K562 (cell line): ENCODE measurements around the gene ZNF586. TPM values are rescaled to one million over a fixed set of nuclear protein-coding genes. Genes with fewer than 3 reads are reported as not detected.
A peak's percentile ranks its signal among the peaks of the same experiment; 100 is the strongest.

Experiments used
- BCL6 ChIP-seq: fragments of 250-450 bp; sonication (Bioruptor Pico); IDR thresholded peaks from 2 replicates; pipeline ENCODE4 v1.4.0; 2020
- EGR1 ChIP-seq: fragments of 450-650 bp; conservative IDR thresholded peaks from 2 replicates; pipeline ENCODE4 v1.6.1; 2017; ENCODE audit warnings: mild to moderate bottlenecking
- FOXK1 ChIP-seq: sonication (generic); formaldehyde crosslinking; IDR thresholded peaks from 2 replicates; pipeline ENCODE4 v1.8.0; 2022; ENCODE audit warnings: missing genetic modification reagents, mild to moderate bottlenecking, borderline replicate concordance
- HDAC2 ChIP-seq: fragments of 450-650 bp; IDR thresholded peaks from 2 replicates; pipeline ENCODE4 v1.6.1; 2016; ENCODE audit warnings: mild to moderate bottlenecking
- HNRNPH1 ChIP-seq: fragments of 200-400 bp; formaldehyde crosslinking; optimal IDR thresholded peaks from 2 replicates; pipeline ENCODE3; 2017; ENCODE audit warnings: low read depth, mild to moderate bottlenecking, low read length, moderate library complexity
- KDM4B ChIP-seq, 2 experiments: fragments of 450-650 bp in 1 of 2; sonication (generic) in 1 of 2; IDR thresholded peaks; 2 replicates each; pipeline ENCODE4 v1.6.1; 2016 to 2017; ENCODE audit warnings: borderline replicate concordance in 2 of 2, antibody characterized with exemption in 1 of 2, low read depth in 1 of 2, mild to moderate bottlenecking in 1 of 2
- RBFOX2 ChIP-seq: fragments of 200-400 bp; formaldehyde crosslinking; IDR thresholded peaks from 2 replicates; pipeline ENCODE4 v1.6.1; 2017; ENCODE audit warnings: low read depth, mild to moderate bottlenecking, low read length, moderate library complexity
- SPI1 ChIP-seq: IDR thresholded peaks from 2 replicates; pipeline ENCODE4 v1.6.1; 2011; ENCODE audit warnings: low read depth, low read length, control low read depth, borderline replicate concordance
- SRSF9 ChIP-seq: fragments of 200-400 bp; formaldehyde crosslinking; IDR thresholded peaks from 2 replicates; pipeline ENCODE4 v1.6.1; 2017; ENCODE audit warnings: low read depth, low read length, borderline replicate concordance
- TAF15 ChIP-seq: fragments of 200-400 bp; formaldehyde crosslinking; IDR thresholded peaks from 2 replicates; pipeline ENCODE4 v1.6.1; 2017; ENCODE audit warnings: mild to moderate bottlenecking, low read depth, low read length, moderate library complexity
- ZKSCAN1 ChIP-seq: fragments of 150-350 bp; IDR thresholded peaks from 2 replicates; pipeline ENCODE4 v1.6.1; 2016; ENCODE audit warnings: low read depth, low read length
- ZNF232 ChIP-seq: sonication (generic); formaldehyde crosslinking; IDR thresholded peaks from 2 replicates; pipeline ENCODE4 v1.8.0; 2022; ENCODE audit warnings: mild to moderate bottlenecking, missing genetic modification reagents
- ZNF764 ChIP-seq: fragments of 250-450 bp; sonication (Bioruptor Pico); IDR thresholded peaks from 2 replicates; pipeline ENCODE4 v1.4.0; 2020; ENCODE audit warnings: low read depth, mild to moderate bottlenecking, moderate library complexity
- polyA plus RNA-seq, 8 experiments: library from polyadenylated mRNA; depleted of rRNA in 4 of 8; stranded (reverse) in 5 of 8; unstranded in 3 of 8; fragments of >200 nt; fragmentation: Nextera tagmentation in 2 of 8; fragmentation: Illumina TruSeq in 1 of 8; extraction: Ambion mirVana in 2 of 8; extraction: Trizol in 1 of 8; gene quantifications; 2 replicates each; pipeline versions ENCODE4 v1.2.1 to v1.2.3, GENCODE V29; 2011 to 2014; ENCODE audit warnings: inconsistent platforms in 1 of 8, missing spikeins in 1 of 8
- total RNA-seq, 7 experiments: library from RNA; depleted of rRNA in 6 of 7; stranded (reverse); fragments of >200 nt in 6 of 7; fragmentation: Illumina TruSeq in 2 of 7; extraction: Trizol in 2 of 7; gene quantifications; 2 replicates each; pipeline versions ENCODE4 v1.2.1 to v1.2.3, GENCODE V29; 2011 to 2021; ENCODE audit warnings: low replicate concordance in 1 of 7
- TF ChIP-seq, protein P1 (sequence below): fragments of 450-650 bp; formaldehyde crosslinking; IDR thresholded peaks from 2 replicates; pipeline ENCODE4 v1.4.0; 2020; ENCODE audit warnings: mild to moderate bottlenecking
- TF ChIP-seq, protein P2 (sequence below): fragments of 250-450 bp; sonication (Bioruptor Pico); IDR thresholded peaks from 2 replicates; pipeline ENCODE4 v1.4.0; 2020
- TF ChIP-seq, protein P3 (sequence below): sonication (generic); formaldehyde crosslinking; IDR thresholded peaks from 2 replicates; pipeline ENCODE4 v1.8.1; 2022; ENCODE audit warnings: missing genetic modification reagents
- TF ChIP-seq, protein P4 (sequence below): fragments of 250-450 bp; sonication (Bioruptor Pico); IDR thresholded peaks from 2 replicates; pipeline ENCODE4 v1.5.0; 2021
- TF ChIP-seq, protein P5 (sequence below): sonication (generic); formaldehyde crosslinking; IDR thresholded peaks from 2 replicates; pipeline ENCODE4 v1.8.1; 2022; ENCODE audit warnings: missing genetic modification reagents

The ZNF586 gene
- total and polyA plus RNA-seq, 9 of the 15 experiments (the other 6 are each of a cell fraction or from before 2014, with no cell fraction given): 2.5 to 12.6 (median 8.4) TPM

DNA sequence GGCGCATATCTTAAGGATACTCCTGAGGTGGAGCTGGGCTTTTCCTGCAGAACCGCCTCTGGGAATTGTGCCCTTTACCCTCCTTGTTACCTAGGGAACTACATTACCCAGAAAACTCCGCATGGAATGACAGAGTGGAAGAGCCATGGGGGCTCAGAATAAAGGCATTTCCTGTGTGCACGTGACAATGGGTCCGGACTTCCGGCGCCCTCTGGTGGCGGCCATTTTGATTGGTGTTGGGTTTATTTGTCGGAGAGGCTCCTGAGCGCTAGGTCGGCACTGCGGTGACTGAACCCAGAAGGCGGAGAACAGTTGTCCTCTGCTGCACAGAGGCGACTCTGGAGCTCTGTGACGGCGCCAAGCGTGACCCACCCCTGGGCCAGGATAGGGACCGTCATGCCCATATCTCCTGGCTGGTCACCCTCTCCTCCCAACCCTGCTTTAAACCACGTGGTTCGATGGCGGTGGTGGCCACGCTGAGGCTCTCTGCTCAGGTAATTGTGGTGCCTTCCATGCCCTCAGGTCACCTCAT, 60.7 kb downstream of the ZNF586 start, which contains the start of gene ZNF587B (continued):
- TF ChIP-seq, protein P1, sequence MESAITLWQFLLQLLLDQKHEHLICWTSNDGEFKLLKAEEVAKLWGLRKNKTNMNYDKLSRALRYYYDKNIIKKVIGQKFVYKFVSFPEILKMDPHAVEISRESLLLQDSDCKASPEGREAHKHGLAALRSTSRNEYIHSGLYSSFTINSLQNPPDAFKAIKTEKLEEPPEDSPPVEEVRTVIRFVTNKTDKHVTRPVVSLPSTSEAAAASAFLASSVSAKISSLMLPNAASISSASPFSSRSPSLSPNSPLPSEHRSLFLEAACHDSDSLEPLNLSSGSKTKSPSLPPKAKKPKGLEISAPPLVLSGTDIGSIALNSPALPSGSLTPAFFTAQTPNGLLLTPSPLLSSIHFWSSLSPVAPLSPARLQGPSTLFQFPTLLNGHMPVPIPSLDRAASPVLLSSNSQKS: no peak
- TF ChIP-seq SPI1 (no peak), FOXK1 (no peak), ZNF232 (CRISPR knock-in tag) (no peak), BCL6 (no peak), SRSF9 (no peak), RBFOX2 (0 out of 2 replicates have a peak, but pooled peaks have one; percentile 24), TAF15 (no peak), EGR1 (no peak), ZNF764 (CRISPR knock-in tag) (no peak), KDM4B (IDR thresholded peaks at IDR 0.05; ENCODE audit: borderline replicate concordance in 2 of 2, low read depth in 1 of 2) (no peak), HNRNPH1 (no peak), ZKSCAN1 (no peak), HDAC2 (no peak)
- TF ChIP-seq, protein P2, sequence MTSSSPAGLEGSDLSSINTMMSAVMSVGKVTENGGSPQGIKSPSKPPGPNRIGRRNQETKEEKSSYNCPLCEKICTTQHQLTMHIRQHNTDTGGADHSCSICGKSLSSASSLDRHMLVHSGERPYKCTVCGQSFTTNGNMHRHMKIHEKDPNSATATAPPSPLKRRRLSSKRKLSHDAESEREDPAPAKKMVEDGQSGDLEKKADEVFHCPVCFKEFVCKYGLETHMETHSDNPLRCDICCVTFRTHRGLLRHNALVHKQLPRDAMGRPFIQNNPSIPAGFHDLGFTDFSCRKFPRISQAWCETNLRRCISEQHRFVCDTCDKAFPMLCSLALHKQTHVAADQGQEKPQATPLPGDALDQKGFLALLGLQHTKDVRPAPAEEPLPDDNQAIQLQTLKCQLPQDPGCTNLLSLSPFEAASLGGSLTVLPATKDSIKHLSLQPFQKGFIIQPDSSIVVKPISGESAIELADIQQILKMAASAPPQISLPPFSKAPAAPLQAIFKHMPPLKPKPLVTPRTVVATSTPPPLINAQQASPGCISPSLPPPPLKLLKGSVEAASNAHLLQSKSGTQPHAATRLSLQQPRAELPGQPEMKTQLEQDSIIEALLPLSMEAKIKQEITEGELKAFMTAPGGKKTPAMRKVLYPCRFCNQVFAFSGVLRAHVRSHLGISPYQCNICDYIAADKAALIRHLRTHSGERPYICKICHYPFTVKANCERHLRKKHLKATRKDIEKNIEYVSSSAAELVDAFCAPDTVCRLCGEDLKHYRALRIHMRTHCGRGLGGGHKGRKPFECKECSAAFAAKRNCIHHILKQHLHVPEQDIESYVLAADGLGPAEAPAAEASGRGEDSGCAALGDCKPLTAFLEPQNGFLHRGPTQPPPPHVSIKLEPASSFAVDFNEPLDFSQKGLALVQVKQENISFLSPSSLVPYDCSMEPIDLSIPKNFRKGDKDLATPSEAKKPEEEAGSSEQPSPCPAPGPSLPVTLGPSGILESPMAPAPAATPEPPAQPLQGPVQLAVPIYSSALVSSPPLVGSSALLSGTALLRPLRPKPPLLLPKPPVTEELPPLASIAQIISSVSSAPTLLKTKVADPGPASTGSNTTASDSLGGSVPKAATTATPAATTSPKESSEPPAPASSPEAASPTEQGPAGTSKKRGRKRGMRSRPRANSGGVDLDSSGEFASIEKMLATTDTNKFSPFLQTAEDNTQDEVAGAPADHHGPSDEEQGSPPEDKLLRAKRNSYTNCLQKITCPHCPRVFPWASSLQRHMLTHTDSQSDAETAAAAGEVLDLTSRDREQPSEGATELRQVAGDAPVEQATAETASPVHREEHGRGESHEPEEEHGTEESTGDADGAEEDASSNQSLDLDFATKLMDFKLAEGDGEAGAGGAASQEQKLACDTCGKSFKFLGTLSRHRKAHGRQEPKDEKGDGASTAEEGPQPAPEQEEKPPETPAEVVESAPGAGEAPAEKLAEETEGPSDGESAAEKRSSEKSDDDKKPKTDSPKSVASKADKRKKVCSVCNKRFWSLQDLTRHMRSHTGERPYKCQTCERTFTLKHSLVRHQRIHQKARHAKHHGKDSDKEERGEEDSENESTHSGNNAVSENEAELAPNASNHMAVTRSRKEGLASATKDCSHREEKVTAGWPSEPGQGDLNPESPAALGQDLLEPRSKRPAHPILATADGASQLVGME (CRISPR knock-in tag): no peak
- TF ChIP-seq, protein P3, sequence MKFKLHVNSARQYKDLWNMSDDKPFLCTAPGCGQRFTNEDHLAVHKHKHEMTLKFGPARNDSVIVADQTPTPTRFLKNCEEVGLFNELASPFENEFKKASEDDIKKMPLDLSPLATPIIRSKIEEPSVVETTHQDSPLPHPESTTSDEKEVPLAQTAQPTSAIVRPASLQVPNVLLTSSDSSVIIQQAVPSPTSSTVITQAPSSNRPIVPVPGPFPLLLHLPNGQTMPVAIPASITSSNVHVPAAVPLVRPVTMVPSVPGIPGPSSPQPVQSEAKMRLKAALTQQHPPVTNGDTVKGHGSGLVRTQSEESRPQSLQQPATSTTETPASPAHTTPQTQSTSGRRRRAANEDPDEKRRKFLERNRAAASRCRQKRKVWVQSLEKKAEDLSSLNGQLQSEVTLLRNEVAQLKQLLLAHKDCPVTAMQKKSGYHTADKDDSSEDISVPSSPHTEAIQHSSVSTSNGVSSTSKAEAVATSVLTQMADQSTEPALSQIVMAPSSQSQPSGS (CRISPR knock-in tag): no peak
- TF ChIP-seq, protein P4, sequence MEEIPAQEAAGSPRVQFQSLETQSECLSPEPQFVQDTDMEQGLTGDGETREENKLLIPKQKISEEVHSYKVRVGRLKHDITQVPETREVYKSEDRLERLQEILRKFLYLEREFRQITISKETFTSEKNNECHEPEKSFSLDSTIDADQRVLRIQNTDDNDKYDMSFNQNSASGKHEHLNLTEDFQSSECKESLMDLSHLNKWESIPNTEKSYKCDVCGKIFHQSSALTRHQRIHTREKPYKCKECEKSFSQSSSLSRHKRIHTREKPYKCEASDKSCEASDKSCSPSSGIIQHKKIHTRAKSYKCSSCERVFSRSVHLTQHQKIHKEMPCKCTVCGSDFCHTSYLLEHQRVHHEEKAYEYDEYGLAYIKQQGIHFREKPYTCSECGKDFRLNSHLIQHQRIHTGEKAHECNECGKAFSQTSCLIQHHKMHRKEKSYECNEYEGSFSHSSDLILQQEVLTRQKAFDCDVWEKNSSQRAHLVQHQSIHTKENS (CRISPR knock-in tag): no peak
- TF ChIP-seq, protein P5, sequence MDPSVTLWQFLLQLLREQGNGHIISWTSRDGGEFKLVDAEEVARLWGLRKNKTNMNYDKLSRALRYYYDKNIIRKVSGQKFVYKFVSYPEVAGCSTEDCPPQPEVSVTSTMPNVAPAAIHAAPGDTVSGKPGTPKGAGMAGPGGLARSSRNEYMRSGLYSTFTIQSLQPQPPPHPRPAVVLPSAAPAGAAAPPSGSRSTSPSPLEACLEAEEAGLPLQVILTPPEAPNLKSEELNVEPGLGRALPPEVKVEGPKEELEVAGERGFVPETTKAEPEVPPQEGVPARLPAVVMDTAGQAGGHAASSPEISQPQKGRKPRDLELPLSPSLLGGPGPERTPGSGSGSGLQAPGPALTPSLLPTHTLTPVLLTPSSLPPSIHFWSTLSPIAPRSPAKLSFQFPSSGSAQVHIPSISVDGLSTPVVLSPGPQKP: no peak
